HepG2 (cell line): ENCODE data around the gene SPRYD4. TPM values are rescaled to one million over a fixed set of nuclear protein-coding genes. Genes with fewer than 3 reads are reported as not detected.

Source experiments
- AHR ChIP-seq: IDR thresholded peaks from 2 replicates; pipeline ENCODE4 v1.6.1; 2018; ENCODE audit warnings: missing genetic modification reagents, missing compliant biosample characterization
- DRAP1 ChIP-seq: IDR thresholded peaks from 2 replicates; pipeline ENCODE4 v1.6.1; 2016; ENCODE audit warnings: missing genetic modification reagents, missing compliant biosample characterization
- EED ChIP-seq: sonication (generic); formaldehyde crosslinking; IDR thresholded peaks from 2 replicates; pipeline ENCODE4 v1.5.0; 2020; ENCODE audit warnings: mild to moderate bottlenecking, missing genetic modification reagents
- ELF3 ChIP-seq: IDR thresholded peaks from 2 replicates; pipeline ENCODE4 v1.6.1; 2016; ENCODE audit warnings: missing genetic modification reagents, missing compliant biosample characterization
- HDAC6 ChIP-seq: fragments of 200-600 bp; sonication (generic); IDR thresholded peaks from 2 replicates; pipeline ENCODE4 v1.7.0; 2017; ENCODE audit warnings: mild to moderate bottlenecking, antibody characterized with exemption, low read length, low read depth
- HNF4A ChIP-seq: sonication (generic); formaldehyde crosslinking; IDR thresholded peaks from 2 replicates; pipeline ENCODE4 v1.4.0; 2020; ENCODE audit warnings: missing genetic modification reagents
- HNRNPL ChIP-seq: fragments of 200-400 bp; formaldehyde crosslinking; IDR thresholded peaks from 2 replicates; pipeline ENCODE4 v1.6.1; 2017; ENCODE audit warnings: mild to moderate bottlenecking, low read depth, low read length
- HOXA3 ChIP-seq: sonication (generic); formaldehyde crosslinking; IDR thresholded peaks from 2 replicates; pipeline ENCODE4 v1.5.0; 2020; ENCODE audit warnings: missing genetic modification reagents
- ISX ChIP-seq: sonication (generic); formaldehyde crosslinking; conservative IDR thresholded peaks from 2 replicates; pipeline ENCODE4 v1.5.0; 2020; ENCODE audit warnings: missing genetic modification reagents
- MAF1 ChIP-seq: sonication (generic); formaldehyde crosslinking; IDR thresholded peaks from 2 replicates; pipeline ENCODE4 v1.5.0; 2020; ENCODE audit warnings: missing genetic modification reagents, borderline replicate concordance
- NR2F6 ChIP-seq, 2 experiments: IDR thresholded peaks; 2 replicates each; pipeline ENCODE4 v1.6.1; 2016; ENCODE audit warnings: antibody characterized with exemption in 1 of 2, mild to moderate bottlenecking in 1 of 2
- RBM22 ChIP-seq: fragments of 200-400 bp; formaldehyde crosslinking; optimal IDR thresholded peaks from 2 replicates; pipeline ENCODE3; 2017; ENCODE audit warnings: mild to moderate bottlenecking, low read length, moderate library complexity
- SAFB2 ChIP-seq: sonication (generic); formaldehyde crosslinking; IDR thresholded peaks from 2 replicates; pipeline ENCODE4 v1.5.1; 2020; ENCODE audit warnings: missing genetic modification reagents, low read depth, mild to moderate bottlenecking, borderline replicate concordance
- SMAD3 ChIP-seq: sonication (generic); formaldehyde crosslinking; IDR thresholded peaks from 2 replicates; pipeline ENCODE4 v1.4.0; 2020; ENCODE audit warnings: missing genetic modification reagents
- TBX3 ChIP-seq: fragments of 450-650 bp; IDR thresholded peaks from 2 replicates; pipeline ENCODE4 v1.6.1; 2017; ENCODE audit warnings: antibody characterized with exemption, mild to moderate bottlenecking, inconsistent platforms, borderline replicate concordance
- TFE3 ChIP-seq: IDR thresholded peaks from 2 replicates; pipeline ENCODE4 v1.6.1; 2016
- ZBTB21 ChIP-seq: sonication (generic); formaldehyde crosslinking; IDR thresholded peaks from 2 replicates; pipeline ENCODE4 v1.4.0; 2020; ENCODE audit warnings: missing genetic modification reagents
- ZNF280D ChIP-seq: sonication (generic); formaldehyde crosslinking; IDR thresholded peaks from 2 replicates; pipeline ENCODE4 v1.5.1; 2020; ENCODE audit warnings: mild to moderate bottlenecking, missing genetic modification reagents
- ZNF513 ChIP-seq: sonication (generic); formaldehyde crosslinking; conservative IDR thresholded peaks from 2 replicates; pipeline ENCODE4 v1.5.0; 2020; ENCODE audit warnings: missing genetic modification reagents
- ZNF552 ChIP-seq: sonication (generic); formaldehyde crosslinking; IDR thresholded peaks from 2 replicates; pipeline ENCODE4 v1.9.0; 2022; ENCODE audit warnings: missing genetic modification reagents, mild to moderate bottlenecking, borderline replicate concordance
- ZNF780A ChIP-seq: sonication (generic); formaldehyde crosslinking; IDR thresholded peaks from 2 replicates; pipeline ENCODE4 v1.8.0; 2022; ENCODE audit warnings: mild to moderate bottlenecking, missing genetic modification reagents, moderate library complexity
- ZNF800 ChIP-seq: sonication (generic); formaldehyde crosslinking; IDR thresholded peaks from 2 replicates; pipeline ENCODE4 v1.4.0; 2020; ENCODE audit warnings: missing genetic modification reagents
- polyA plus RNA-seq, 8 experiments: library from polyadenylated mRNA; depleted of rRNA in 3 of 8; stranded (reverse) in 7 of 8; unstranded in 1 of 8; fragments of >200 nt; fragmentation: Illumina TruSeq in 4 of 8; extraction: Trizol in 4 of 8; gene quantifications; 2 replicates each; pipeline versions ENCODE4 v1.2.1 to v1.2.3, GENCODE V29; 2011 to 2016; ENCODE audit warnings: low read depth in 4 of 8, missing spikeins in 1 of 8, mixed read lengths in 1 of 8; ENCODE audit not compliant: insufficient read depth in 1 of 8
- total RNA-seq, 5 experiments: library from RNA; depleted of rRNA; stranded (reverse); fragments of >200 nt; fragmentation: Illumina TruSeq; extraction: Trizol; gene quantifications; 2 replicates each; pipeline ENCODE4 v1.2.3, GENCODE V29; 2016; ENCODE audit warnings: low read depth in 1 of 5

Gene SPRYD4
- total and polyA plus RNA-seq, 2 of the 13 experiments (the other 11 are each of a cell fraction or from before 2014, with no cell fraction given), result 3.9 to 4.5 TPM

GRCh38 chr12:56487448-56488040 is 19.2 kb downstream of the SPRYD4 start (continued):
- TF ChIP-seq ZNF280D (0 out of 2 replicates have a peak, but pooled peaks have one; percentile 52), DRAP1 (CRISPR knock-in tag) (0 out of 2 replicates have a peak, but pooled peaks have one; percentile 10), AHR (CRISPR knock-in tag) (peak; percentile 63; the same call in 1 of the 2 replicates), HOXA3 (CRISPR knock-in tag) (peak; percentile 23; the same call in 1 of the 2 replicates), NR2F6 (IDR thresholded peaks at IDR 0.05) (no peak), NR2F6 (CRISPR knock-in tag; IDR thresholded peaks at IDR 0.05) (no peak; the same call in 1 of the 2 replicates), ZNF513 (CRISPR knock-in tag) (no peak), TFE3 (CRISPR knock-in tag) (no peak), ZNF800 (peak; percentile 98), SAFB2 (CRISPR knock-in tag) (0 out of 2 replicates have a peak, but pooled peaks have one; percentile 29), ZNF780A (CRISPR knock-in tag) (no peak), ELF3 (no peak), HDAC6 (no peak), TBX3 (no peak), MAF1 (CRISPR knock-in tag) (no peak), HNRNPL (0 out of 2 replicates have a peak, but pooled peaks have one; percentile 37), ZNF552 (CRISPR knock-in tag) (0 out of 2 replicates have a peak, but pooled peaks have one; percentile 37), ZBTB21 (CRISPR knock-in tag) (no peak), RBM22 (no peak), ISX (CRISPR knock-in tag) (no peak), HNF4A (CRISPR knock-in tag) (no peak), EED (peak; percentile 92), SMAD3 (CRISPR knock-in tag) (no peak)
